Endothelial cell of umbilical vein (primary cell): ENCODE data around the gene RAB21.
"Not testable (repeated sequence)": the region's sequence is repeated elsewhere in the genome, so short reads cannot be mapped to it uniquely, and the experiment has no call there.

Experiments used
- CTCF ChIP-seq, 2 donors: IDR thresholded peaks; 1 replicate in 1 of 2; 2 replicates in 1 of 2; pipeline ENCODE4 v1.5.1; 2011; ENCODE audit warnings: low read length in 2 of 2, mild to moderate bottlenecking in 2 of 2, moderate library complexity in 2 of 2, control low read depth in 1 of 2, inconsistent platforms in 1 of 2, low read depth in 1 of 2; ENCODE audit not compliant: insufficient read depth in 1 of 2; ENCODE audit errors: extremely low read depth in 1 of 2
- EZH2 ChIP-seq: IDR thresholded peaks from 2 replicates; pipeline ENCODE4 v1.6.1; 2012; ENCODE audit warnings: borderline replicate concordance, low read depth, mild to moderate bottlenecking, moderate library complexity, low read length, inconsistent platforms; ENCODE audit not compliant: severe bottlenecking
- JUN ChIP-seq: IDR thresholded peaks from 2 replicates; pipeline ENCODE4 v1.6.1; 2011; ENCODE audit warnings: borderline replicate concordance, low read depth; ENCODE audit not compliant: insufficient read length, insufficient read depth
- POLR2A ChIP-seq: IDR thresholded peaks from 2 replicates; pipeline ENCODE4 v1.6.1; 2012; ENCODE audit warnings: low read depth, mild to moderate bottlenecking, control low read depth, low read length
- POLR2AphosphoS5 ChIP-seq: IDR thresholded peaks from 2 replicates; pipeline ENCODE4 v1.6.1; 2012; ENCODE audit warnings: low read depth, mild to moderate bottlenecking, control low read depth, low read length, moderate library complexity; ENCODE audit not compliant: insufficient read depth
- TF ChIP-seq, protein P1 (sequence below): IDR thresholded peaks from 2 replicates; pipeline ENCODE4 v1.6.1; 2011; ENCODE audit not compliant: insufficient read depth, insufficient read length

DNA sequence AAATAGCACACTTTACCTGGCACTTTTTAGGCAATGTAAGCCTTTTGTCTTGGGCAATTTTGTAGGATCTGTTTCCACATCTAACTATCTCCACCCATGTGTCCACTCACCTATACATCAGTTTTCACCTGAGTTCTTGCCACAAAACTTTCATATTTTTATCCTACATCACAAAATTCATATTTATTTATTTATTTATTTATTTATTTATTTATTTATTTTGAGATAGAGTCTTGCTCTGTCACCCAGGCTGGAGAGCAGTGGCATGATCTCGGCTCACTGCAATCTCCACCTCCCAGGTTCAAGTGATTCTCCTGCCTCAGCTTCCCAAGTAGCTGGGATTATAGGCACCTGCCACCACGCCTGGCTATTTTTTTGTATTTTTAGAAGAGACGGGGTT is 67.4 kb downstream of the RAB21 start:
- not testable (repeated sequence) for TF ChIP-seq CTCF (IDR thresholded peaks at IDR 0.05; ENCODE audit: extremely low read depth in 1 of 2, insufficient read depth in 1 of 2, low read depth in 1 of 2, low read length in 2 of 2); POLR2AphosphoS5; EZH2; JUN; POLR2A
- TF ChIP-seq, protein P1, sequence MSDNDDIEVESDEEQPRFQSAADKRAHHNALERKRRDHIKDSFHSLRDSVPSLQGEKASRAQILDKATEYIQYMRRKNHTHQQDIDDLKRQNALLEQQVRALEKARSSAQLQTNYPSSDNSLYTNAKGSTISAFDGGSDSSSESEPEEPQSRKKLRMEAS, result not testable (repeated sequence)
